ENCODE data around the gene FN3KRP. TPM values are rescaled to one million over a fixed set of nuclear protein-coding genes. Genes with fewer than 3 reads are reported as not detected.

FN3KRP gene
- total and polyA plus RNA-seq, 10 of the 15 experiments (the other 5 are each of a cell fraction or from before 2014, with no cell fraction given) = 1.8 to 50.5 (median 26.5) TPM

- peak; percentile 89 for TF ChIP-seq CHD2 (IDR thresholded peaks at IDR 0.05; ENCODE audit: borderline replicate concordance, low read depth, low read length)
- peak; percentile 61 for TF ChIP-seq LARP7 (IDR thresholded peaks at IDR 0.05)
- TF ChIP-seq ZNF622 (IDR thresholded peaks at IDR 0.05) = no peak
- TF ChIP-seq, protein P1, sequence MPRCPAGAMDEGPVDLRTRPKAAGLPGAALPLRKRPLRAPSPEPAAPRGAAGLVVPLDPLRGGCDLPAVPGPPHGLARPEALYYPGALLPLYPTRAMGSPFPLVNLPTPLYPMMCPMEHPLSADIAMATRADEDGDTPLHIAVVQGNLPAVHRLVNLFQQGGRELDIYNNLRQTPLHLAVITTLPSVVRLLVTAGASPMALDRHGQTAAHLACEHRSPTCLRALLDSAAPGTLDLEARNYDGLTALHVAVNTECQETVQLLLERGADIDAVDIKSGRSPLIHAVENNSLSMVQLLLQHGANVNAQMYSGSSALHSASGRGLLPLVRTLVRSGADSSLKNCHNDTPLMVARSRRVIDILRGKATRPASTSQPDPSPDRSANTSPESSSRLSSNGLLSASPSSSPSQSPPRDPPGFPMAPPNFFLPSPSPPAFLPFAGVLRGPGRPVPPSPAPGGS (IDR thresholded peaks at IDR 0.05; ENCODE audit: borderline replicate concordance, insufficient read depth, low read depth, low read length, poor library complexity, severe bottlenecking) = no peak
- TF ChIP-seq NR2C1 (IDR thresholded peaks at IDR 0.05) = peak; percentile 39
- peak; percentile 95 for TF ChIP-seq RFX5 (IDR thresholded peaks at IDR 0.05; ENCODE audit: low read depth, low read length)
- TF ChIP-seq BMI1 (IDR thresholded peaks at IDR 0.05; ENCODE audit: borderline replicate concordance) = no peak
- TF ChIP-seq PKNOX1 (IDR thresholded peaks at IDR 0.05) = peak; percentile 98
- TF ChIP-seq SMARCA5 (IDR thresholded peaks at IDR 0.05) = 0 out of 2 replicates have a peak, but pooled peaks have one; percentile 23
- 0 out of 2 replicates have a peak, but pooled peaks have one; percentile 2 for TF ChIP-seq YY1 (IDR thresholded peaks at IDR 0.05; ENCODE audit: low read depth, low read length)
- TF ChIP-seq SUPT20H (IDR thresholded peaks at IDR 0.05; ENCODE audit: borderline replicate concordance, control insufficient read depth, low read depth, low read length) = no peak
- peak; percentile 56; the same call in 1 of the 2 replicates for TF ChIP-seq MXI1 (IDR thresholded peaks at IDR 0.05; ENCODE audit: low read depth, low read length)
- TF ChIP-seq POLR2A (IDR thresholded peaks at IDR 0.05; ENCODE audit: low read depth, low read length) = peak; percentile 54
- no peak for TF ChIP-seq SRF (IDR thresholded peaks at IDR 0.05; ENCODE audit: low read depth in 2 of 2, low read length in 2 of 2)
- peak; percentile 40; the same call in 1 of the 2 replicates for TF ChIP-seq BACH1 (IDR thresholded peaks at IDR 0.05; ENCODE audit: borderline replicate concordance)
- TF ChIP-seq EGR1 (IDR thresholded peaks at IDR 0.05; ENCODE audit: borderline replicate concordance in 1 of 2, low read depth in 2 of 2, low read length in 2 of 2) = 0 out of 3 replicates have a peak, but pooled peaks of 1 of the 2 experiments have one; percentile 22
- peak; percentile 95 for TF ChIP-seq SP1 (IDR thresholded peaks at IDR 0.05; ENCODE audit: low read depth, low read length)
- TF ChIP-seq, protein P2, sequence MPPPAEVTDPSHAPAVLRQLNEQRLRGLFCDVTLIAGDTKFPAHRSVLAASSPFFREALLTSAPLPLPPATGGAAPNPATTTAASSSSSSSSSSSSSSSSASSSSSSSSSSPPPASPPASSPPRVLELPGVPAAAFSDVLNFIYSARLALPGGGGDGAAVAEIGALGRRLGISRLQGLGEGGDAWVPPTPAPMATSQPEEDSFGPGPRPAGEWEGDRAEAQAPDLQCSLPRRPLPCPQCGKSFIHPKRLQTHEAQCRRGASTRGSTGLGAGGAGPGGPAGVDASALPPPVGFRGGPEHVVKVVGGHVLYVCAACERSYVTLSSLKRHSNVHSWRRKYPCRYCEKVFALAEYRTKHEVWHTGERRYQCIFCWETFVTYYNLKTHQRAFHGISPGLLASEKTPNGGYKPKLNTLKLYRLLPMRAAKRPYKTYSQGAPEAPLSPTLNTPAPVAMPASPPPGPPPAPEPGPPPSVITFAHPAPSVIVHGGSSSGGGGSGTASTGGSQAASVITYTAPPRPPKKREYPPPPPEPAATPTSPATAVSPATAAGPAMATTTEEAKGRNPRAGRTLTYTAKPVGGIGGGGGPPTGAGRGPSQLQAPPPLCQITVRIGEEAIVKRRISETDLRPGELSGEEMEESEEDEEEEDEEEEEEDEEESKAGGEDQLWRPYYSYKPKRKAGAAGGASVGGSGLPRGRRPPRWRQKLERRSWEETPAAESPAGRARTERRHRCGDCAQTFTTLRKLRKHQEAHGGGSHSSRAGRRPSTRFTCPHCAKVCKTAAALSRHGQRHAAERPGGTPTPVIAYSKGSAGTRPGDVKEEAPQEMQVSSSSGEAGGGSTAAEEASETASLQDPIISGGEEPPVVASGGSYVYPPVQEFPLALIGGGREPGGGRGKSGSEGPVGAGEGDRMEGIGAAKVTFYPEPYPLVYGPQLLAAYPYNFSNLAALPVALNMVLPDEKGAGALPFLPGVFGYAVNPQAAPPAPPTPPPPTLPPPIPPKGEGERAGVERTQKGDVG (CRISPR knock-in tag; IDR thresholded peaks at IDR 0.05) = no peak
- no peak for TF ChIP-seq ETV6 (conservative IDR thresholded peaks at IDR 0.05 in 1 of 2, IDR thresholded peaks at IDR 0.05 in 1 of 2; ENCODE audit: borderline replicate concordance in 1 of 2, low read depth in 1 of 2)
- TF ChIP-seq CEBPZ (IDR thresholded peaks at IDR 0.05; ENCODE audit: low read depth, low read length) = peak; percentile 60
These were observed 18.2 kb upstream of the FN3KRP start, which contains the start of gene RAB40B (continued) for GRCh38 chr17:82698065-82698973.

All from GM12878 (cell line).